Heart right ventricle (tissue), 16 donors: Measurements from ENCODE around the gene GAL3ST2. TPM values are rescaled to one million over a fixed set of nuclear protein-coding genes. Genes with fewer than 3 reads are reported as not detected.

Experiments
- ATAC-seq, 8 donors: fragments of 200-7000 bp; cut with Tn5 transposase; one replicate each; pipeline ENCODE4 v1.9.1; 2020; ENCODE audit warnings: mild to moderate bottlenecking in 8 of 8, moderate library complexity in 8 of 8, moderate number of reproducible peaks in 1 of 8
- DNase-seq, 2 donors: peaks; one replicate each; pipeline ENCODE4 v3.0.0-alpha.2; 2020
- H3K27ac ChIP-seq, 10 donors: fragments of 200-600 bp; sonication (generic) in 2 of 10; one replicate each; pipeline versions ENCODE4 v1.5.0 to v1.8.0; 2020 to 2022; ENCODE audit warnings: mild to moderate bottlenecking in 3 of 10
- H3K27me3 ChIP-seq, 7 donors: fragments of 200-600 bp; one replicate each; pipeline ENCODE4 v1.8.0; 2021 to 2022; ENCODE audit warnings: mild to moderate bottlenecking in 2 of 7
- H3K36me3 ChIP-seq, 9 donors: fragments of 200-600 bp; sonication (generic) in 1 of 9; one replicate each; pipeline versions ENCODE4 v1.5.0 to v1.8.0; 2020 to 2022; ENCODE audit warnings: mild to moderate bottlenecking in 2 of 9
- H3K4me1 ChIP-seq, 9 donors: fragments of 200-600 bp; sonication (generic) in 1 of 9; one replicate each; pipeline versions ENCODE4 v1.5.0 to v1.8.0; 2020 to 2022; ENCODE audit warnings: mild to moderate bottlenecking in 4 of 9
- H3K4me3 ChIP-seq, 10 donors: fragments of 200-600 bp; sonication (generic) in 2 of 10; one replicate each; pipeline versions ENCODE4 v1.5.0 to v1.8.0; 2020 to 2022; ENCODE audit warnings: mild to moderate bottlenecking in 7 of 10, moderate library complexity in 2 of 10
- H3K9me3 ChIP-seq, 11 donors: fragments of 200-600 bp in 10 of 11; sonication (generic) in 2 of 11; one replicate each; pipeline versions ENCODE4 v1.5.0 to v1.8.0; 2013 to 2022; ENCODE audit warnings: mild to moderate bottlenecking in 2 of 11, control low read depth in 1 of 11, moderate library complexity in 1 of 11
- CTCF ChIP-seq, 9 donors: fragments of 200-600 bp; sonication (generic) in 2 of 9; IDR thresholded peaks; one replicate each; pipeline versions ENCODE4 v1.5.0 to v1.8.0; 2021 to 2022; ENCODE audit warnings: antibody characterized with exemption in 9 of 9, mild to moderate bottlenecking in 5 of 9, moderate library complexity in 1 of 9
- WGBS, 2 donors: extraction: QIAGEN DNeasy Blood & Tissue Kit; methylation state at CpG; one replicate each; pipeline ENCODE4 v1.1.7; 2013; ENCODE audit warnings: inconsistent platforms in 1 of 2; 5-methylcytosine and 5-hydroxymethylcytosine counted together
- intact Hi-C, 10 donors: fragments of 100-400 bp; cut with DNase I; formaldehyde crosslinking; loops; one replicate each; pipeline versions ENCODE4 v1.11.1 to v1.14.2; 2022
- polyA plus RNA-seq, 2 donors: library from polyadenylated mRNA; stranded (reverse); fragments of 200-250 nt; gene quantifications; one replicate each; pipeline ENCODE4 v1.2.3, GENCODE V29; 2013
- total RNA-seq, 10 donors: library from RNA; stranded (reverse); fragmentation: NEBNext Ultra II Directional in 3 of 10; extraction: Animal tissue kit (Norgen Biotek cat#: 25700) in 3 of 10; gene quantifications; one replicate each; pipeline versions ENCODE4 v1.2.1 to v1.2.4, GENCODE V29; 2021 to 2023
- donor health status: Arrhythmogenic right ventricular cardiomyopathy.
- donor health status: ischemic (EF 13 %, LVEDD 7.1; RV severe dilation, severe dysfunction).
- donor health status: healthy with polysubstance abuse.
- donor health status: DM: no; HTN: yes; CAD: no.
- donor health status: DM: no; HTN: no; CAD: no.
- donor health status: ischemic (EF 25% LVEDD 6.9; RV normal size, moderate dysfunction).
- donor health status: ischemic (EF 25% LVEDD 5.7; RV mildly dilated, moderate dysfunction).
- donor health status: healthy.
- donor health status: DM: yes; HTN: yes; CAD: no.
- donor health status: Ischemic cardiomyopathy.
- donor health status: ischemic (EF 35%, LVEDD 5.7; RV mildly dilated, moderate dysfunction).
- donor health status: nonischemic (EF 11% LVEDD 7.7; RV severe dilation, severe dysfunction).
- donor health status: DM: yes; HTN: yes; CAD: no.
- donor health status: PGD.
- donor health status: ischemic (EF 29% LVEDD 5.4; RV normal size, mild dysfunction).
- donor health status: nonischemic (EF 23%, LVEDD 6.1; RV moderate dilation, normal function).

The GAL3ST2 gene
- total and polyA plus RNA-seq, 12 donors: 0.19 to 0.28 (median 0.23) TPM; not detected in 9

GRCh38 chr2:241770185-241770935, 6.3 kb upstream of the GAL3ST2 start:
- Histone ChIP-seq H3K27ac (no peak overlapping the region), H3K27me3 (peaks cover 4 to 32% (median 23%) of the 10 kb centered on the region in 7 donors), H3K4me1 (peaks cover 0 to 17% (median 0%) of the 10 kb centered on the region in 9 donors), H3K4me3 (no peak overlapping the region), H3K36me3 (no peaks in the 10 kb centered on the region), H3K9me3 (no peaks in the 10 kb centered on the region)
- ATAC-seq: peak in 5 of 8 donors; percentile 4 to 38 (median 9)
- no peak for TF ChIP-seq CTCF (IDR thresholded peaks at IDR 0.05)
- DNase-seq: peak in 1 of 2 donors; percentile 27
- 53 to 63% methylated on average over 27 of the region's 27 CpGs for WGBS, 2 donors
- intact Hi-C loops: no loop called here

GRCh38 chr2:241770936-241771285, 5.7 kb upstream of the GAL3ST2 start:
- Histone ChIP-seq H3K27ac (no peak overlapping the region), H3K4me3 (no peak overlapping the region), H3K9me3 (no peaks in the 10 kb centered on the region), H3K36me3 (no peaks in the 10 kb centered on the region), H3K27me3 (peaks cover 7 to 38% (median 28%) of the 10 kb centered on the region in 7 donors), H3K4me1 (peaks cover 0 to 17% (median 0%) of the 10 kb centered on the region in 9 donors)
- WGBS, 2 donors: 88 to 95% methylated on average over 12 of the region's 12 CpGs
- no peak for TF ChIP-seq CTCF (IDR thresholded peaks at IDR 0.05)
- ATAC-seq: peak in 1 of 8 donors; percentile 5
- intact Hi-C loops: no loop called here
- DNase-seq: no peak

GRCh38 chr2:241771286-241772062, 5.1 kb upstream of the GAL3ST2 start:
- Histone ChIP-seq H3K36me3 (no peaks in the 10 kb centered on the region), H3K4me1 (peaks cover 0 to 17% (median 0%) of the 10 kb centered on the region in 9 donors), H3K27me3 (peaks cover 7 to 42% (median 34%) of the 10 kb centered on the region in 7 donors), H3K27ac (no peak overlapping the region), H3K4me3 (no peak overlapping the region), H3K9me3 (no peaks in the 10 kb centered on the region)
- ATAC-seq (peak in 6 of 8 donors; percentile 16 to 48 (median 20)), DNase-seq (peak in 1 of 2 donors; percentile 33)
- WGBS, 2 donors: 67 to 69% methylated on average over 37 to 38 of the region's 38 CpGs
- no peak for TF ChIP-seq CTCF (IDR thresholded peaks at IDR 0.05)
- intact Hi-C loops: no loop called here

GRCh38 chr2:241772063-241772499, 4.5 kb upstream of the GAL3ST2 start:
- Histone ChIP-seq H3K27ac (no peak overlapping the region), H3K36me3 (no peaks in the 10 kb centered on the region), H3K4me3 (no peak overlapping the region), H3K27me3 (peaks cover 7 to 49% (median 40%) of the 10 kb centered on the region in 7 donors), H3K4me1 (peaks cover 0 to 17% (median 0%) of the 10 kb centered on the region in 9 donors), H3K9me3 (no peaks in the 10 kb centered on the region)
- no peak for DNase-seq
- 54 to 57% methylated on average over 9 of the region's 9 CpGs for WGBS, 2 donors
- intact Hi-C loops: no loop called here
- no peak for TF ChIP-seq CTCF (IDR thresholded peaks at IDR 0.05)
- ATAC-seq: no peak
